Astrocyte (in vitro differentiated cells and primary cell): ENCODE data around the gene ASB15.

Experiments
- CTCF ChIP-seq: IDR thresholded peaks from 2 replicates; pipeline ENCODE4 v1.5.1; 2011; ENCODE audit warnings: low read depth, mild to moderate bottlenecking, inconsistent platforms, low read length, moderate library complexity; ENCODE audit not compliant: insufficient read depth
- EZH2 ChIP-seq: IDR thresholded peaks from 2 replicates; pipeline ENCODE4 v1.6.1; 2012; ENCODE audit warnings: mild to moderate bottlenecking, low read length, inconsistent platforms; ENCODE audit not compliant: insufficient read depth

- TF ChIP-seq CTCF = no peak
- no peak for TF ChIP-seq EZH2
Measured at GRCh38 chr7:123661765-123662164, 60.1 kb downstream of the ASB15 start.
